Inflammatory macrophage (primary cell): Measurements from ENCODE around the gene IL4I1.

Source experiments
- DNase-seq, 2 donors: peaks; one replicate each; pipeline ENCODE4 v3.0.0-alpha.2; 2020 to 2022

Gene IL4I1

DNA sequence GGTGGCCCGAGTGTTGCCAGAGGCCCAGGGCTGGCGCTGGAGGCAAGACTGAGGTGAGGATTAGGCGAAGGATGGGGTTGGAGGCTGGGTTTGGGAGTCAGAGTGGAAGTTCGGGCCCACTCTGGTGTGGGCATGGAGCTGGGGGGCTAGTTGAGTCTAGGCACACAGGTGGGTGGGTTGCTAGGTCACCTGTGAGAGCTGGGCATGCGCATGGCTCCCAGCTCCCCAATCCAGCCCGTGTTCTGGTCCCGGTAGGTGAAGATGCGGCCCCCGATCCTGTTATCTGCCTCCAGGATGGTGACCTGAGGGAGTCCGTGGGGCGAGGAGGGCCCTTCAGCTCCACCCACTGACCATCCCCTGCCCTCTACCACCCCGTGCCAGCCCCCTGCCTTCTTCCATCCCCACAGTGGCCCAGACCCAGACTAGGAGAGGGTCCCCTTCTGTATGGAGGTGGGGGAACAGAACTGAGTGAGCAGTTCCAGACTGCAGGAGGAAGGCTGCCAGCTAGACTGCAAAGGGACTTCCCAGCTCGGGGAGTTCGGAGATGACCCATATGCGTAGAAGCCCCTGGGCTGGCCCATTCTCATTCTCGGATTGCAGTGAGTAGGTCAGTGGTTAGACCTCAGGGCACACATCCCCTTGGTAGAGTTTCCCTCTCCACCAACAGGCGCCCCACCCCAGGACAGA, 1.7 kb downstream of the IL4I1 start:
- peak in 1 of 2 donors; percentile 29 for DNase-seq

DNA sequence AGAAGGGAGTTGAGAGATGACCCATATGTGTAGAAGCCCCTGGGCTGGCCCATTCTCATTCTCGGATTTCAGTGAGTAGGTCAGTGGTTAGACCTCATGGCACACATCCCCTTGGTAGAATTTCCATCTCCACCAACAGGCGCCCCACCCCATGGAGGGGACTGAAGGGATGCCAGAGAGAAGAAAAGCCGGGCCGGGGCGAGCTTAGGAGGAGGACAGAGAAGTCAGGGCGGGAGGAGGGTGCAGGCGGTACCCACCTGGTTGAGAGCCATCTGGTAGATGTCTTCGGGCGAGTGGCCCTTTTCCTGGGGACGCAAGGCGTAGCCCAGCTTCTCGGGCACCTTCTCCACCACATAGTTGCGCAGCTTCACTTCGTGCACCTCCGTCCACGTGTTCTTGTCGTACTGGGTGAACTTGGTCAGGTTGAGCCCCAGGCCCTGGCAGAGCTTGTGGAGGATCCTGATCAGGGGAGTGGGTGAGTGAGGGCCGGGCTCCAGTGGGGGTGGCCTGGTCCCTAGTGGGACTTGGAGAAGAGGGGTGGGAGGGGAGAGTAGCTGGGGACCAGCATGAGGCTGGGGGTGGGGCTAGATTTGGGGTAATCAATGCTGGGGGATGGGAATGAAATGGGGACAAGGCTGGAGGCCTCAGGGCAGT, 2.5 kb downstream of the IL4I1 start:
- no peak for DNase-seq

DNA sequence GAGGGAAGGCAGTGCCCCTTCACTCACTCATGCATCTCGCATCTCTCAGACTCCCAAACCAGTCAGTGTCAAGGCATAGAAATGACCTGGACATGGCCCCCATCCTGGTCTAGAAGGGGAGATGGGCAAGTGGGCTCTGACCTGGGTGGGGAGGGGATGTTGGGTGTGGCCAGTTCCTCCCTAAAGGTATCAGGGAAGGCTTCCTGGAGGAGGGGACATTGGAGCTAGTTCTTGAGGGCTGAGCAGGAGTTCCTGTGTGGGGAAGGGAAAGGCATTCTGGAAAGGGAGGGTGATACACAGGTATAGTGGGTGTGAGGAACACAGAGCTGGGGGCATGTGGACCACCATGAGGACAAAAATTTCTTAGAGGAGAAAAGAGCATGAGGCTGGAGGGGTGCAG, 4.0 kb downstream of the IL4I1 start:
- DNase-seq: no peak

DNA sequence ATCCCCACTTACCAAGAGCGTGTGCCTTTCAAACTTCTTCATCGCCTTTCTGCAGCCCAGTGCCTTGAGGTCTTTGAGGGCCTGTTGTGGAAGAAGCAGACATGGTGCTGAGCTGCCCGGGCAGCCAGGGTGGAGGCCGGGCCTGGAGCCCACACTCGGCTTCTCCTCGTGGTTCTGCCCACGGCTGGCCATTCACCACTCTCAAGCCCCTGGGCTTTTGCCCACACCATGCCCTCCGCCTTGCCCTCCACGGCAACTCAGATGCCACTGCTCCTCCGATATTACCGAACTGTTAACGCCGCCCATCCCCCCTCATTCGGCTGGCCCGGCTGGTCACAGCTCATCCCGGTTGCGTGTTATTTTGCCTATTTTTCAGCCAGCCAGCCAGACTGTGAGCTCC, 5.3 kb downstream of the IL4I1 start:
- DNase-seq: no peak

DNA sequence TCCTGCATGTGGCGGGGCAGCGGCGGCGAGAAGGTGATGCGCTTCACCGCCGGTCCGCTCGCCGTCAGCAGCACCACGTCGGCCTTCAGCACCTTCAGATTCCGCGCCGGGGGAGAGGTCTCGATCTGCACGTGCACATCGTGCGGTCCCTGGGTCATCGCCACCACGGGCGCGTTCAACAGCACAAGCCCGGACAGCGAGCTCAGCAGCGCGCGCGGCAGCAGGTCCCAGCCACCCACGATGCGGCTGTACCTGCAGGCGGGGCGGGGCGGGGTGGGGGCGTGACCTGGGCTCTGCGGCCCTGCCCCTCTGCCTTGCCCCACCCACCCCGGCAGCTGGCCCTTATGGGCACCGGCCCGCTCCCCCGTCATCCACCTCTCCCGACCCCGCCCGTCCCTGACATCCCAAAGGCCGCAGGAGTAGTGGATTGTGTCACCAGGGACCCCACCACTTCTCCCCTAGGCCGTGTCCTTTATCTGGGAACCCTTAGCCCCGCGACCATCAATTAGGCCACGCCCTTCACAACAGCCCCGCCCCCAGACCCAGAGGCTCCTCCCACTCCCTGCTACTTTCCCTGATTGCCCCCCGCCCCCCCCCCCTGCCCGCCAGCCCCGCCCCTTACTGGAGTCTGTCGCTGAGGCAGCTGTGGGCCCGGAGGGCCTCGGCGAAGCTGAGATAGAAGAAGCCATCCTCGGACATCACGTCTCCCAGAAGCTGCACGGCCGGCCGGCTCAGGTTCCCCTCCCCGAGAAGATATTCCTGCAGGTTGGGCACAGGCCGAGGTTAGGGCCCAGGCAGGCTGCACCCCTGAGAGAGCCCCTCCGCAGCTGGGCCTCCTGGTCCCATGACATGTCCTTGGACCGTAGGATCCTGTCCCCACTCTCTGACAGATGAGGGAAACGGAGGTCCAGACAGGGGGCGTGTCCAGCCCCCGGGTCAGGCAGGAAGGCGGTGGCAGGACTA, 6.1 kb downstream of the IL4I1 start:
- DNase-seq: no peak

DNA sequence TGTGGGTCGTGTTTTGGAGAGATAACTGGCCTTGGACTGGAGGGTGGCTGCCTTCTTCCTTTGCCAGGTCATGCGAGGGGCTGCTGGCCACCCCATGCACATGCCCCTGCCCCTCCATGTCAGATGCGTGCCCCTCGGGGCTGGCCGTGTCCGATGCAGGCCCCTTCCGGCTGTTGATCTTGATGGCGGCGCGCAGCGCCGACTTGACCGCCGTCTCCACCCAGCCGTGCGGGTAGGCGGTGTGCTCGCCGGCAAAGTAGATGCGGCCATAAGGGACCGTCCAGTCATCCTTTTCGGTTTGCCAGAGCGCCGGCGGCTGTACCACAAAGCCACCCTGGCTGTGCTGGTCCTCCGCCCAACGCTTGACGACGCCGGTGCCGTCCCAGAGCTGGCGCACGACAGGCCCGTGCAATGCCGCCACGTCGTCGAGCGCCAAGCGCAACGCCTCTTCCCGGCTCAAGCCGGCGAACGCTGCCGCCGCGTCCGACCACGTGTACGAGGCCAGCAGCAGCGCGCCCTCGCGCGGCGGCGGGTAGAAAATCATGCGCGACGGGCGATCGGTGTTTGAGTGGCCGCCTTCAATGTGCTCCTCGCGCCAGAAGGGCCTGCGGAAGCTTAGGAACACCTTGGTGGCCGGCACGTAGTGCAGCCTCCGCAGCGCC, 6.9 kb downstream of the IL4I1 start:
- peak; percentile 80 to 82 for DNase-seq

DNA sequence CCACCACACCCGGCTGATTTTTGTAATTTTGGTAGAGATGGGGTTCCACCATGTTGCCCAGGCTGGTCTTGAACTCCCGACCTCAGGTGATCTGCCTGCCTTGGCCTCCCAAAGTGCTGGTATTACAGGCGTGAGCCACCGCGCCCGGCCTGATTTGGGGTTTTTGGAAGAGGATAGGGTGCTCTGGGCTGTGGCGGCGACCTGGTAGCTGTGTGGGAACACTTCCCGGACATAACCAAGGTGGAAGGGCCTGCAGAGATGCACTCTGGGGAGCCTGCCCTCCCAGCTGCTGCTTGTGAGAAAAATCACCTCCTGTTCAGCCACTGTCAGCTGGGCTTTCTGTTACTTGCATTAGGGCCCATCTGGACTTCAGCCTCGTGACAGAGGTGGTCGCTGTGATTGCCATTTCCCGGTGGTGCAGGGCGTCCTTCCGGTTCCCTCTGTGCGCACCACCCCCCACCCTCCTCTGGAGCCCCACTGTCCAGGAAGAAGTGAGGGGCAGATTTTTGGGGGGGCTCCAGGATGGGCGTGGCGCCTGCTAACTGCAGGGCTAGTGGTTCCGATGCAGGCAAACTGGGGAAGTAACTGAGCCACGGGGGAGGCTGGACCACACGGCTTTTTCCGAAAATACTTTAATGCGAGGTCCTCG, 7.5 kb downstream of the IL4I1 start:
- DNase-seq: no peak

DNA sequence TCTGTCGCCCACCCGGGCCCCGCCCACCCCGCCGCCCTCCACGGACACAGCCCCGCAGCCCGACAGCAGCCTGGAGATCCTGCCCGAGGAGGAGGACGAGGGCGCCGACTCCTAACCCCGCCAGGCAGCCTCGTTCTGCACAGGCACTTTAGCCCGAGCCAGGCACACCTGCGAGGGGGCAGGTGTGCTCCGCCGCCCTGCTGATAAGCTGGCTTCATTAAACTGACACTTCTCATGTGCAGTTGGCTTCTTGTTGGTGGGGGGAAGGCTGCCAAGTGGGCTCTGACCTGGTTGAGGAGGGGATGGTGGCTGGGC, 8.2 kb downstream of the IL4I1 start:
- DNase-seq: no peak

DNA sequence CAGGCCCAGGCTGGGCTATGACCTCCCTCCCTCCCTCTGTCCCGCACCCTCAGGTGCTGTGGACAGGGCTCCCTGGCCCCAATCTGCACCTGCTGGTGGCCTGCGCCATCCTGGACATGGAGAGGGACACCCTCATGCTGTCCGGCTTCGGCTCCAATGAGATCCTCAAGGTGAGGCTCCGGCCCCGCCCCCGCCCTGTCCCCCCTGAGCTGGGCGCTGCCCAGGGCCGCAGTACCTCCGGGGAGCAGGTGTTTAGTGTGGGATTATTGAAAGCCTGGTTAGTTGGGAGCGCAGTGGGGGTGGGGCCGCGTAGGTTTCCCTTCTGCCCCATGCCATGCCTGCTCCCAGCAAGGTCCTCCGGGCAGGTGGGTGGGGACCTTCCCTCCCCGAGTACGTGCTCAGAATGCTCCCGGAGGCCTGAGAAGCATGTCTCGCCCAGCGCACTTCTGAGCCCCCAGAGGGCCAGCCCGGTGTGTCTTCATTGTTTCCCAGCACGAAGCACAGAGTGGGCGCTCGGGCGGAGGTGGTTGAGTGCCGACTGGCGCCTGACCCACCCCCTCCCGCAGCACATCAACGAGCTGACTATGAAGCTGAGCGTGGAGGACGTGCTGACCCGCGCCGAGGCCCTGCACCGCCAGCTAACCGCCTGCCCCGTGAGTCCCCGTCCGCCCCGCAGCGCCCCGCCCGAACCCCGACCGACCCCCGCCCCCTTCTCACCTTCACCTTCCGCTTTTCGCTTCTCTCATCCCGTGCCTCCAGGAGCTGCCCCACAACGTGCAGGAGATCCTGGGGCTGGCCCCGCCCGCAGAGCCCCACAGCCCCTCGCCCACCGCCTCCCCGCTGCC, 8.8 kb downstream of the IL4I1 start:
- DNase-seq: no peak

DNA sequence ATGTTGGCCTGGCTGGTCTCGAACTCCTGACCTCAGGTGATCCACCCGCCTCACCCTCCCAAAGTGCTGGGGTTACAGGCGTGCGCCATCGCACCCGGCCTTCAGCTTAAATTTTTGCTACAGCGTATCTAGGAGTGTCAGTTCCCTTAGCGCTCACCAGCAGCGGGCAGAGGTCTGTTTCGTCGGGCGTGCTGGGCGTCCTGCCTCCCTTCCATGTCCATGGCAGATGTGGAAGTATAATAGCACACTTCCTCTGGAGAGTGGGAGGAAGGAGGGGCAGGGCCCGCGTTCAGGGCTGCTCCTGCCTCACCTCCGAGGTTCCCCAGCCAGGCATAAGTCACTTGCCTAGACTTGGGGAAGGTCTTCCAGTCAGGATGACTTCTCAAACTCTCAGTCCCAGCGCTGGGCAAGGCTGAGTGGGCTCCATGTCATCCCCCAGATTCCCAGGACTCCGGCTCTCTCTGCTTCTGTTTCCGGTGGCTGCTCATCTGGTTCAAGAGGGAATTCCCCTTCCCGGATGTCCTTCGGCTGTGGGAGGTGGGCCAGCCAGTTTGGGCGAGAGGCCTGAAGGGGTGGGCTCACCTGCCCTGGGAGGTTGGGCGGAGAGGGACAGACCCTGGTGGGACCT, 9.5 kb downstream of the IL4I1 start:
- no peak for DNase-seq

DNA sequence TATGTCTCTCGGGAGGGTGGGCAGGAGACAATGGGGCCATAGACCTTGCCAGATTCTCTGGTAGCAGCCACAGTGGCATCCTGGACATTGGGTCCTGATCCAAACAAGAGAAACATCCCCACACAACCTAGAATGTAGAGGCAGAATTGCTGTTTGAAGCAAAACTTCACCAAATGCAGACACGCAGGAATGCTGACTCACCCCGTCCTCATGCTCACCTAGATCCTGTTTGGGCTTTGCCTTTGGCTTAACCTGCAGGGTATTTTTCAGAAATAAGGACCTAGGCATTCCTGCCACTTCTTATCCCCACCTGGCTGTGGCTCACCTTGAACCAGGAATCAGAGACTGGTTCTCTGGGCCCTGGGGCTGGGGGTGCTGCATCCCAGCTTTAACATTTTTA, 11.9 kb downstream of the IL4I1 start:
- no peak for DNase-seq

DNA sequence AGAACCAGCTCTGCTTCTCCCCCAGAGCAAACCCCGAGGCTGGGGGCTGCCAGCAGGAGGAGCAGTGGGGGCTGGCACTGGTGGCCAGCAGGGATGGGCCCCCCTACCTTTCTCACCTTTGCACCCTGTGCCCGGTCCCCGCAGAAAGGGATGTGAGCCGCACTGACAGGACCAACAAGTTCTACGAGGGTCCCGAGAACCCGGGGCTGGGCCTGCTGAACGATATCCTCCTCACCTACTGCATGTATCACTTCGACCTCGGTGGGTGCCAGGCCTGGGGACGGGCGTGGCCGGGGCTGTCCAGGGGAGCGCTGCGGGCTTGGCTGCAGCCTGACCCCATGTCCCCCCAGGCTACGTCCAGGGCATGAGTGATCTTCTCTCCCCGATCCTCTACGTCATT, 12.6 kb downstream of the IL4I1 start:
- no peak for DNase-seq

DNA sequence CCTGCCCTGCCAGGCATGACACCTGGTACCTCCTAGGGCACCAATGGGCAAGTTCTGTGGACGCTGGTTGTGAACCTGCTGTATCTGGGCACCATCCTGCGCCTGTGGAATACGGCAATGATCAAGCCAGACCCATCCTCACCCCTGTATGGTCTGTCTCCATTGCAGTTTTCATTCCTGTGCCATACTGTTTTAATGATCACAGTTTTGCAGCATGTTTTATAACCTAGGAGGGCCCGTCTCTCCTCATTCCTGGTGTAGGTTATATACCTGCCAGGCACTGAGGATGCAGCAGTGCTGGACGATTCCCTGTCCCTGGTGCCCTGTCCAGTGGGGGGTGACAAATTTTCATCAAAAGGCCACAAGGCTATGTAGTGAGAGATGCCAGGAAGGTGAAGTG, 13.6 kb downstream of the IL4I1 start:
- no peak for DNase-seq

DNA sequence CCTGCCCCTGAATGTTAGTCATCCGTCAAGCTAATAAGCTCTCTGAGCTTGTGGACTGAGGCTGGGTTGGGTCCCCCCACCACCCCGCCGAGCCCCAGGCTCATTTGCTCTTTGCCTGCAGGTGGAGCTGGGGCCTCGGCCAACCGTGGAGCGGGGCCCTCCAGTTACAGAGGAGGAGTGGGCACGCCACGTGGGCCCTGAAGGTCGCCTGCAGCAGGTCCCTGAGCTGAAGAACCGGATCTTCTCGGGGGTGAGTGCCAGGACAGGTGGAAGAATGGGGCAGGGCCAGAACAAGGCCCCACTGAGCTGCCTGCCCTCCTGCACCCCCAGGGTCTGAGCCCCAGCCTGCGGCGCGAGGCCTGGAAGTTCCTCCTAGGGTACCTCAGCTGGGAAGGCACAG, 14.0 kb downstream of the IL4I1 start:
- no peak for DNase-seq

DNA sequence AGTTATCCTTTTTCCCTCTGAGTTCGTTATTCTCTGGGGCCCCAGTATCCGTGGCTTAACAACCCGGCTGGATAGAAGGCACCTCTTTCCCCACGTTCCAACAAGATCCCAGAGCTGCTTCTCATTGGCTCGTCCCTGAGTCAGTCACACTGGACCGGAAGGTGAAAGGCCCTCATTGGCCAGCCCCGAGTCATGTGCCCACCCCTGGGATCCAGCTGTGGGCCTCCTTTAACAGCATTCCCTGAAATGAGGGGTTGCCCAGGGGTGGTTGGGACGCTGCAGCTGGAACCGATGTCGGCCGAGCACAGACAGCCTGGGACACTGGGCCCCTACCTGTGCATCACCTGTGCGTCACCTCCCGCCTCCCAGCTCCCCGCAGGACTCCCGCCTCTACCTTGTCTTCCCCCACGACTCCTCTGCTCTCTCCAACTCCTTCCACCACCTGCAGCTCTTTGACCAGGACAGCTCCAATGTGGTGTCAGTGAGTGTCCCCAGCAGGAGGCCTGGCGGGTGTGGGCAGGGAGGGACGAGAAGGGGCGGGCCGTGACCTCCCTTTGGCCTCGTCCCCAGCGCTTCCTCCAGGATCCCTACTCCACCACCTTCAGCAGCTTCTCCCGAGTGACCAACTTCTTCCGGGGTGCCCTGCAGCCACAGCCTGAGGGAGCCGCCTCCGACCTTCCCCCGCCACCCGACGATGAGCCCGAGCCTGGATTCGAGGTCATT, 14.9 kb downstream of the IL4I1 start:
- DNase-seq: no peak

DNA sequence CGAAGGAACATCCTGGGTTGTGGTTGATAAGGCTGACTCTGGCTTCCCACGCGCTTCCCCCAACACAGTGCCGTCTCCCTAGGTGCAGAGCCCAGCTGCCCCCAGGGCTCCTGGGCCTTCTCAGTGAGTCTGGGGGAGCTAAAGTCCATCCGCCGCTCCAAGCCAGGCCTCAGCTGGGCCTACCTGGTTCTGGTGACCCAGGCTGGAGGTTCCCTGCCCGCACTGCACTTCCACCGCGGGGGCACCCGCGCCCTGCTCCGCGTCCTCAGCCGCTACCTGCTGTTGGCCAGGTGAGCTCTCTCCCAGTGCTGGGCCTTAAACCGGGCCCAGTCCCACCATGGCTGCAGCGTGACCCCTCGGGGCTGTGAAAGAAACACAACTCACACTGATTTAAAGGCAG, 15.5 kb downstream of the IL4I1 start:
- no peak for DNase-seq

DNA sequence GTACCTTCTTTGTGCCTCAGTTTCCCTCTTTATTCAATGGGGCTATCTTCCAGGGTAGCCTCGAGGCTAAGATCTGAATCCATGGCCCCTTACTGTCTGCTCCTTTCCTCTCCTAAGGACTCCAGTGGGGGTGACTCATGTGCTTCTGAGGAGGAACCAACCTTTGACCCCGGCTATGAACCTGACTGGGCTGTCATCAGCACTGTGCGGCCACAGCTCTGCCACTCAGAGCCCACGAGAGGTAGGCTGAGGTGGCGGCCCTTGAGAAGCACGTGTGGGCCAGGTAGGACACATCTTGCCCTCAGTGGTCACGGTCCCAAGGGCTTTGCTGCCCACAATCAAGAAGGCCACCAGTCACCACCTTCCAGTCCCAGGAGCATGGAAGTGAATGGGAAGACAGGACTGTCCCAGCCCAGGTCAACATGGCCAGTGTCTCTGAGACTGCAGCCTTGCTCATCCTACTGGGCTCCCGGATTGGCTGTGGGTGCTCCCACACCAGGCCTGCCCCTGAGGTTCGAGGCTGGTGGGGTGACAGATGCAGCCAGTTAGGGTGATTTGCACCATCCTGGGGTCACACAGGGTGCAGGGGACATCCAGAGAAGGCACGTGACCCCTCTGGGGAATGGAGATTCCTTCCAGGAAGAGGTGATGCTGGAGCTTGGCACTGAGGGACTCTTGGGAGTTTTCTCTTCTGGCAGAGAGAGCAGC, 16.4 kb downstream of the IL4I1 start:
- no peak for DNase-seq

DNA sequence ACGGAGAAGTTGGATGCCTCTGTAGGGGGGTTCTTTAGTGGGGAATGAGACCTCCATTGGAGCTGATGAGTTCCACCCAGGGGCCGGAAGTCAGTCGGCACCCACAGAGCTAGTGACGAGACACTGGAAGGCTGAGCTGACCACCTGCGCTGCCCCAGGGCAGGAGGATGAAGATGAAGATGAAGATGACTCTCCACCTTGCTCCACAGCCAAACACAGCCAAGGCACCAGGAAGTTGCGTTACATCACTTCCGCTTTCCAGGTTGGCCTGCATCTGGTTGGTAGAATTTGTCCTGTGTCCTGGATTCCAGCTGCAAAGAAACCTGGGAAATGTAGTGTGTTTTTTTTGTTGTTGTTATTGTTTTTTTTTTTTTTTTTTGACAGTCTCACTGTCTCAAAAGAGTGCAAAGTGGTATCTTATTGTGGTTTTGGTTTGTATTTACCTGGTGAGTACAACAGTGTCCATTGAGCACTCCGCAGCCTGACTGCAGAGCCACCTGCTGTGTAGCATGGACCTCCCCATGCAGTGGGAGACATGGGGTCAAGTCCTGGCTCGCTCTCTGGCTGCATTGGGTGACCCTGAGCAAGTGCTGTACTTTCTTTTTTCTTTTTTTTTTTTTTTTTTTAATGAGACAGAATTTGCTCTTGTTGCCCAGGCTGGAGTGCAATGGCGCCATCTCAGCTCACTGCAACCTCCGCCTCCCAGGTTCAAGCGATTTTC, 17.3 kb downstream of the IL4I1 start:
- peak; percentile 49 to 55 for DNase-seq

DNA sequence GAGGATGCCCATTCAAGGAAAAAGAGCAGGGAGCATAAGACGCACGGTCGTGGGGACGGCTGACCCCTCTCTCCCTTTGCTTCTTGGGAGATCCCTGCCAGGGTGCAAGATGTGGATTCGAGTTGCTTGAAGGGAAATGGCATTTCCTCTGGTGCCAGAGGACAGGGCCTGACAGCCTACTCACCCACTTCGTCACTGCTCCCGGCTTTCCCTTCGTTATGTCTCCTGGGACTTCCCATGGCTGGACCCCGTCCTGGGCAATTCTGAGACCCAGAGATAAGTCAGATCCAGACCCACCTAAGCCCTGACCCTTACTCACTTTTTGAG, 18.0 kb downstream of the IL4I1 start:
- DNase-seq: no peak
